HepG2 (cell line): Measurements from ENCODE around the gene SH2D3A. TPM values are rescaled to one million over a fixed set of nuclear protein-coding genes. Genes with fewer than 3 reads are reported as not detected.

Experiments used
- CHD4 ChIP-seq: fragments of 200-600 bp; sonication (generic); IDR thresholded peaks from 2 replicates; pipeline ENCODE4 v1.7.0; 2017; ENCODE audit warnings: mild to moderate bottlenecking, low read length, borderline replicate concordance
- DR1 ChIP-seq: sonication (generic); formaldehyde crosslinking; IDR thresholded peaks from 2 replicates; pipeline ENCODE4 v1.8.0; 2021; ENCODE audit warnings: mild to moderate bottlenecking, missing genetic modification reagents, inconsistent platforms
- FOXC1 ChIP-seq: sonication (generic); formaldehyde crosslinking; IDR thresholded peaks from 2 replicates; pipeline ENCODE4 v1.8.0; 2022; ENCODE audit warnings: mild to moderate bottlenecking, missing genetic modification reagents, borderline replicate concordance
- KDM5B ChIP-seq: sonication (generic); formaldehyde crosslinking; IDR thresholded peaks from 2 replicates; pipeline ENCODE4 v1.4.0; 2020; ENCODE audit warnings: missing genetic modification reagents, mild to moderate bottlenecking, borderline replicate concordance
- MIER3 ChIP-seq: IDR thresholded peaks from 2 replicates; pipeline ENCODE4 v1.6.1; 2016; ENCODE audit warnings: missing compliant biosample characterization, borderline replicate concordance
- ONECUT2 ChIP-seq: sonication (generic); formaldehyde crosslinking; IDR thresholded peaks from 2 replicates; pipeline ENCODE4 v1.4.0; 2020; ENCODE audit warnings: missing genetic modification reagents
- SUZ12 ChIP-seq: fragments of 150-350 bp; IDR thresholded peaks from 2 replicates; pipeline ENCODE4 v1.6.1; 2014; ENCODE audit warnings: low read depth, low read length
- ZFP62 ChIP-seq: sonication (generic); formaldehyde crosslinking; IDR thresholded peaks from 2 replicates; pipeline ENCODE4 v1.4.0; 2020; ENCODE audit warnings: missing genetic modification reagents
- ZNF205 ChIP-seq: IDR thresholded peaks from 2 replicates; pipeline ENCODE4 v1.6.1; 2018; ENCODE audit warnings: missing biosample characterization, missing genetic modification reagents
- ZNF343 ChIP-seq: sonication (generic); formaldehyde crosslinking; IDR thresholded peaks from 2 replicates; pipeline ENCODE4 v1.4.0; 2020; ENCODE audit warnings: mild to moderate bottlenecking, missing genetic modification reagents
- ZNF432 ChIP-seq: sonication (generic); formaldehyde crosslinking; IDR thresholded peaks from 2 replicates; pipeline ENCODE4 v1.5.0; 2020; ENCODE audit warnings: missing genetic modification reagents, mild to moderate bottlenecking, borderline replicate concordance
- ZNF703 ChIP-seq: sonication (generic); formaldehyde crosslinking; IDR thresholded peaks from 2 replicates; pipeline ENCODE4 v1.5.1; 2020; ENCODE audit warnings: missing genetic modification reagents, mild to moderate bottlenecking, moderate library complexity, borderline replicate concordance
- ZNF850 ChIP-seq: sonication (generic); formaldehyde crosslinking; conservative IDR thresholded peaks from 2 replicates; pipeline ENCODE4 v1.9.0; 2021; ENCODE audit warnings: mild to moderate bottlenecking, missing genetic modification reagents
- polyA plus RNA-seq, 8 experiments: library from polyadenylated mRNA; depleted of rRNA in 3 of 8; stranded (reverse) in 7 of 8; unstranded in 1 of 8; fragments of >200 nt; fragmentation: Illumina TruSeq in 4 of 8; extraction: Trizol in 4 of 8; gene quantifications; 2 replicates each; pipeline versions ENCODE4 v1.2.1 to v1.2.3, GENCODE V29; 2011 to 2016; ENCODE audit warnings: low read depth in 4 of 8, missing spikeins in 1 of 8, mixed read lengths in 1 of 8; ENCODE audit not compliant: insufficient read depth in 1 of 8
- total RNA-seq, 5 experiments: library from RNA; depleted of rRNA; stranded (reverse); fragments of >200 nt; fragmentation: Illumina TruSeq; extraction: Trizol; gene quantifications; 2 replicates each; pipeline ENCODE4 v1.2.3, GENCODE V29; 2016; ENCODE audit warnings: low read depth in 1 of 5
- TF ChIP-seq, protein P1 (sequence below): sonication (generic); formaldehyde crosslinking; IDR thresholded peaks from 2 replicates; pipeline ENCODE4 v1.4.0; 2020; ENCODE audit warnings: mild to moderate bottlenecking, missing genetic modification reagents
- TF ChIP-seq, protein P2 (sequence below): sonication (generic); formaldehyde crosslinking; IDR thresholded peaks from 2 replicates; pipeline ENCODE4 v1.5.0; 2020; ENCODE audit warnings: missing genetic modification reagents
- TF ChIP-seq, protein P3 (sequence below): sonication (generic); formaldehyde crosslinking; IDR thresholded peaks from 2 replicates; pipeline ENCODE4 v1.5.0; 2020; ENCODE audit warnings: missing genetic modification reagents
- TF ChIP-seq, protein P4 (sequence below), 2 experiments: IDR thresholded peaks; 2 replicates each; pipeline ENCODE4 v1.6.1; 2011 to 2012; ENCODE audit warnings: low read length in 2 of 2, borderline replicate concordance in 1 of 2, low read depth in 1 of 2, mild to moderate bottlenecking in 1 of 2, moderate library complexity in 1 of 2
- TF ChIP-seq, protein P5 (sequence below): sonication (generic); formaldehyde crosslinking; IDR thresholded peaks from 2 replicates; pipeline ENCODE4 v1.4.0; 2020; ENCODE audit warnings: missing genetic modification reagents
- TF ChIP-seq, protein P6 (sequence below): sonication (generic); formaldehyde crosslinking; IDR thresholded peaks from 2 replicates; pipeline ENCODE4 v1.9.0; 2021; ENCODE audit warnings: missing genetic modification reagents, borderline replicate concordance

Gene SH2D3A
- total and polyA plus RNA-seq, 2 of the 13 experiments (the other 11 are each of a cell fraction or from before 2014, with no cell fraction given): 1.0 to 2.2 TPM

DNA sequence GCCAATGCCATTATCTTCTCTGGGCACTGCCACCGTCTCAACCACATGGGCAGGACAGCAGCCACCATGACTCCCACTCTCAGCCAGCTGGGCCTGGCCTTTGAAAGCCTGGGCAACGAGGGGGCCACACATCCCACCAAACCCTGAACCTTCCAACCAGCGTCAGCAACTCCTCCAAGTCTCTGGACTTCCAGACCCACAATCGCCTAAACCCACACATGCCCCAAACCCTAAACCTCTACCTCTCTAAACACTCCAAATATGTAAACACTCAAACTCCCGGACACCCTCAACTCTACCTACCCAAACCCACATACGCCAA is 47.7 kb downstream of the SH2D3A start (continued):
- TF ChIP-seq, protein P1, sequence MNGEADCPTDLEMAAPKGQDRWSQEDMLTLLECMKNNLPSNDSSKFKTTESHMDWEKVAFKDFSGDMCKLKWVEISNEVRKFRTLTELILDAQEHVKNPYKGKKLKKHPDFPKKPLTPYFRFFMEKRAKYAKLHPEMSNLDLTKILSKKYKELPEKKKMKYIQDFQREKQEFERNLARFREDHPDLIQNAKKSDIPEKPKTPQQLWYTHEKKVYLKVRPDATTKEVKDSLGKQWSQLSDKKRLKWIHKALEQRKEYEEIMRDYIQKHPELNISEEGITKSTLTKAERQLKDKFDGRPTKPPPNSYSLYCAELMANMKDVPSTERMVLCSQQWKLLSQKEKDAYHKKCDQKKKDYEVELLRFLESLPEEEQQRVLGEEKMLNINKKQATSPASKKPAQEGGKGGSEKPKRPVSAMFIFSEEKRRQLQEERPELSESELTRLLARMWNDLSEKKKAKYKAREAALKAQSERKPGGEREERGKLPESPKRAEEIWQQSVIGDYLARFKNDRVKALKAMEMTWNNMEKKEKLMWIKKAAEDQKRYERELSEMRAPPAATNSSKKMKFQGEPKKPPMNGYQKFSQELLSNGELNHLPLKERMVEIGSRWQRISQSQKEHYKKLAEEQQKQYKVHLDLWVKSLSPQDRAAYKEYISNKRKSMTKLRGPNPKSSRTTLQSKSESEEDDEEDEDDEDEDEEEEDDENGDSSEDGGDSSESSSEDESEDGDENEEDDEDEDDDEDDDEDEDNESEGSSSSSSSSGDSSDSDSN (CRISPR knock-in tag): no peak; the same call in 1 of the 2 replicates
- TF ChIP-seq, protein P2, sequence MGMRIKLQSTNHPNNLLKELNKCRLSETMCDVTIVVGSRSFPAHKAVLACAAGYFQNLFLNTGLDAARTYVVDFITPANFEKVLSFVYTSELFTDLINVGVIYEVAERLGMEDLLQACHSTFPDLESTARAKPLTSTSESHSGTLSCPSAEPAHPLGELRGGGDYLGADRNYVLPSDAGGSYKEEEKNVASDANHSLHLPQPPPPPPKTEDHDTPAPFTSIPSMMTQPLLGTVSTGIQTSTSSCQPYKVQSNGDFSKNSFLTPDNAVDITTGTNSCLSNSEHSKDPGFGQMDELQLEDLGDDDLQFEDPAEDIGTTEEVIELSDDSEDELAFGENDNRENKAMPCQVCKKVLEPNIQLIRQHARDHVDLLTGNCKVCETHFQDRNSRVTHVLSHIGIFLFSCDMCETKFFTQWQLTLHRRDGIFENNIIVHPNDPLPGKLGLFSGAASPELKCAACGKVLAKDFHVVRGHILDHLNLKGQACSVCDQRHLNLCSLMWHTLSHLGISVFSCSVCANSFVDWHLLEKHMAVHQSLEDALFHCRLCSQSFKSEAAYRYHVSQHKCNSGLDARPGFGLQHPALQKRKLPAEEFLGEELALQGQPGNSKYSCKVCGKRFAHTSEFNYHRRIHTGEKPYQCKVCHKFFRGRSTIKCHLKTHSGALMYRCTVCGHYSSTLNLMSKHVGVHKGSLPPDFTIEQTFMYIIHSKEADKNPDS (CRISPR knock-in tag): no peak
- peak; percentile 16; the same call in 1 of the 2 replicates for TF ChIP-seq KDM5B (CRISPR knock-in tag)
- no peak for TF ChIP-seq SUZ12
- no peak; the same call in 1 of the 2 replicates for TF ChIP-seq FOXC1 (CRISPR knock-in tag)
- TF ChIP-seq, protein P3, sequence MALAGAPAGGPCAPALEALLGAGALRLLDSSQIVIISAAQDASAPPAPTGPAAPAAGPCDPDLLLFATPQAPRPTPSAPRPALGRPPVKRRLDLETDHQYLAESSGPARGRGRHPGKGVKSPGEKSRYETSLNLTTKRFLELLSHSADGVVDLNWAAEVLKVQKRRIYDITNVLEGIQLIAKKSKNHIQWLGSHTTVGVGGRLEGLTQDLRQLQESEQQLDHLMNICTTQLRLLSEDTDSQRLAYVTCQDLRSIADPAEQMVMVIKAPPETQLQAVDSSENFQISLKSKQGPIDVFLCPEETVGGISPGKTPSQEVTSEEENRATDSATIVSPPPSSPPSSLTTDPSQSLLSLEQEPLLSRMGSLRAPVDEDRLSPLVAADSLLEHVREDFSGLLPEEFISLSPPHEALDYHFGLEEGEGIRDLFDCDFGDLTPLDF (CRISPR knock-in tag): no peak
- no peak for TF ChIP-seq ZNF703 (CRISPR knock-in tag)
- TF ChIP-seq, protein P4, sequence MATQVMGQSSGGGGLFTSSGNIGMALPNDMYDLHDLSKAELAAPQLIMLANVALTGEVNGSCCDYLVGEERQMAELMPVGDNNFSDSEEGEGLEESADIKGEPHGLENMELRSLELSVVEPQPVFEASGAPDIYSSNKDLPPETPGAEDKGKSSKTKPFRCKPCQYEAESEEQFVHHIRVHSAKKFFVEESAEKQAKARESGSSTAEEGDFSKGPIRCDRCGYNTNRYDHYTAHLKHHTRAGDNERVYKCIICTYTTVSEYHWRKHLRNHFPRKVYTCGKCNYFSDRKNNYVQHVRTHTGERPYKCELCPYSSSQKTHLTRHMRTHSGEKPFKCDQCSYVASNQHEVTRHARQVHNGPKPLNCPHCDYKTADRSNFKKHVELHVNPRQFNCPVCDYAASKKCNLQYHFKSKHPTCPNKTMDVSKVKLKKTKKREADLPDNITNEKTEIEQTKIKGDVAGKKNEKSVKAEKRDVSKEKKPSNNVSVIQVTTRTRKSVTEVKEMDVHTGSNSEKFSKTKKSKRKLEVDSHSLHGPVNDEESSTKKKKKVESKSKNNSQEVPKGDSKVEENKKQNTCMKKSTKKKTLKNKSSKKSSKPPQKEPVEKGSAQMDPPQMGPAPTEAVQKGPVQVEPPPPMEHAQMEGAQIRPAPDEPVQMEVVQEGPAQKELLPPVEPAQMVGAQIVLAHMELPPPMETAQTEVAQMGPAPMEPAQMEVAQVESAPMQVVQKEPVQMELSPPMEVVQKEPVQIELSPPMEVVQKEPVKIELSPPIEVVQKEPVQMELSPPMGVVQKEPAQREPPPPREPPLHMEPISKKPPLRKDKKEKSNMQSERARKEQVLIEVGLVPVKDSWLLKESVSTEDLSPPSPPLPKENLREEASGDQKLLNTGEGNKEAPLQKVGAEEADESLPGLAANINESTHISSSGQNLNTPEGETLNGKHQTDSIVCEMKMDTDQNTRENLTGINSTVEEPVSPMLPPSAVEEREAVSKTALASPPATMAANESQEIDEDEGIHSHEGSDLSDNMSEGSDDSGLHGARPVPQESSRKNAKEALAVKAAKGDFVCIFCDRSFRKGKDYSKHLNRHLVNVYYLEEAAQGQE (IDR thresholded peaks at IDR 0.05; ENCODE audit: borderline replicate concordance in 1 of 2, low read depth in 1 of 2, low read length in 2 of 2): no peak
- no peak for TF ChIP-seq ZNF850 (CRISPR knock-in tag)
- TF ChIP-seq ZFP62 (CRISPR knock-in tag): no peak
- TF ChIP-seq, protein P5, sequence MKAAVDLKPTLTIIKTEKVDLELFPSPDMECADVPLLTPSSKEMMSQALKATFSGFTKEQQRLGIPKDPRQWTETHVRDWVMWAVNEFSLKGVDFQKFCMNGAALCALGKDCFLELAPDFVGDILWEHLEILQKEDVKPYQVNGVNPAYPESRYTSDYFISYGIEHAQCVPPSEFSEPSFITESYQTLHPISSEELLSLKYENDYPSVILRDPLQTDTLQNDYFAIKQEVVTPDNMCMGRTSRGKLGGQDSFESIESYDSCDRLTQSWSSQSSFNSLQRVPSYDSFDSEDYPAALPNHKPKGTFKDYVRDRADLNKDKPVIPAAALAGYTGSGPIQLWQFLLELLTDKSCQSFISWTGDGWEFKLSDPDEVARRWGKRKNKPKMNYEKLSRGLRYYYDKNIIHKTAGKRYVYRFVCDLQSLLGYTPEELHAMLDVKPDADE: no peak
- no peak for TF ChIP-seq ZNF205 (CRISPR knock-in tag)
- TF ChIP-seq, protein P6, sequence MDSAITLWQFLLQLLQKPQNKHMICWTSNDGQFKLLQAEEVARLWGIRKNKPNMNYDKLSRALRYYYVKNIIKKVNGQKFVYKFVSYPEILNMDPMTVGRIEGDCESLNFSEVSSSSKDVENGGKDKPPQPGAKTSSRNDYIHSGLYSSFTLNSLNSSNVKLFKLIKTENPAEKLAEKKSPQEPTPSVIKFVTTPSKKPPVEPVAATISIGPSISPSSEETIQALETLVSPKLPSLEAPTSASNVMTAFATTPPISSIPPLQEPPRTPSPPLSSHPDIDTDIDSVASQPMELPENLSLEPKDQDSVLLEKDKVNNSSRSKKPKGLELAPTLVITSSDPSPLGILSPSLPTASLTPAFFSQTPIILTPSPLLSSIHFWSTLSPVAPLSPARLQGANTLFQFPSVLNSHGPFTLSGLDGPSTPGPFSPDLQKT (CRISPR knock-in tag): no peak
- no peak for TF ChIP-seq MIER3 (CRISPR knock-in tag)
- no peak for TF ChIP-seq ONECUT2 (CRISPR knock-in tag)
- no peak for TF ChIP-seq CHD4
- TF ChIP-seq ZNF343: no peak
- no peak for TF ChIP-seq DR1
- TF ChIP-seq ZNF432 (CRISPR knock-in tag): no peak
